GM12878 (cell line): ENCODE results near the gene NTM. TPM values are rescaled to one million over a fixed set of nuclear protein-coding genes. Genes with fewer than 3 reads are reported as not detected.

ENCODE experiments used
- ATAC-seq: fragments of 200-7000 bp; cut with Tn5 transposase; 3 replicates; pipeline ENCODE4 v1.9.1; 2020; ENCODE audit warnings: mild to moderate bottlenecking, moderate library complexity
- BruUV-seq: library from RNA; stranded (reverse); fragments of 400-500 nt; replicated peaks from 2 replicates; lab custom pipeline; 2021; lab: Mats Ljungman, UMichigan
- CTCF ChIA-PET: fragments of 300-600 bp; sonication (Branson Sonifier 250); formaldehyde crosslinking; extraction: SDS; loops from one replicate; lab custom pipeline; 2021; ENCODE audit warnings: inconsistent platforms; lab: Yijun Ruan, JAX
- POLR2A ChIA-PET: fragments of 350-600 bp; formaldehyde crosslinking; extraction: SDS; loops from one replicate; lab custom pipeline; 2021; ENCODE audit warnings: inconsistent platforms; lab: Charles Lee
- RAD21 ChIA-PET: fragments of 300-600 bp; sonication (Branson Sonifier 250); formaldehyde crosslinking; loops from one replicate; lab custom pipeline; 2023; ENCODE audit warnings: antibody characterized with exemption; ENCODE audit not compliant: unreplicated experiment; lab: Charles Lee
- SMC1A ChIA-PET: fragments of 300-600 bp; sonication (Branson Sonifier 250); formaldehyde crosslinking; loops from one replicate; lab custom pipeline; 2023; ENCODE audit not compliant: unreplicated experiment, uncharacterized antibody; lab: Charles Lee
- DNase-seq: peaks from one replicate; pipeline ENCODE4 v3.0.0-alpha.2; 2011; ENCODE audit warnings: low read depth, low spot score
- FAIRE-seq: peaks from 3 replicates; lab custom pipeline; 2011; peaks lifted over from hg19 to GRCh38; lab: Jason Lieb, UNC
- H2AFZ ChIP-seq: 2 replicates; pipeline ENCODE4 v1.6.0; 2011; ENCODE audit warnings: low read depth, low read length, control low read depth; ENCODE audit not compliant: control insufficient read depth
- H3K27ac ChIP-seq: 2 replicates; pipeline ENCODE4 v1.5.1; 2011; ENCODE audit warnings: control low read depth; ENCODE audit not compliant: control insufficient read depth, insufficient read depth
- H3K27me3 ChIP-seq, 2 experiments: replicated peaks in 1 of 2; 2 replicates each; pipeline versions ENCODE4 v1.6.0 to v1.6.1; 2011; ENCODE audit warnings: low read length in 1 of 2; ENCODE audit not compliant: control insufficient read depth in 2 of 2, insufficient read depth in 2 of 2
- H3K36me3 ChIP-seq, 2 experiments: 2 replicates each; pipeline ENCODE4 v1.5.1; 2011; ENCODE audit warnings: low read length in 1 of 2; ENCODE audit not compliant: control insufficient read depth in 2 of 2, insufficient read depth in 2 of 2
- H3K4me1 ChIP-seq: 2 replicates; pipeline ENCODE4 v1.6.1; 2011; ENCODE audit warnings: mild to moderate bottlenecking, low read length, moderate library complexity, mixed read lengths; ENCODE audit not compliant: control insufficient read depth, insufficient read depth
- H3K4me2 ChIP-seq: 2 replicates; pipeline ENCODE4 v1.6.0; 2011; ENCODE audit warnings: control low read depth; ENCODE audit not compliant: control insufficient read depth, insufficient read depth
- H3K4me3 ChIP-seq: fragments of 200-600 bp; sonication (generic); 2 replicates; pipeline ENCODE4 v1.5.1; 2016
- H3K79me2 ChIP-seq: 2 replicates; pipeline ENCODE4 v1.6.0; 2011; ENCODE audit warnings: low read length; ENCODE audit not compliant: control insufficient read depth, insufficient read depth
- H3K9ac ChIP-seq: 2 replicates; pipeline ENCODE4 v1.8.0; 2011; ENCODE audit warnings: low read length, control low read depth, mixed read lengths; ENCODE audit not compliant: control insufficient read depth, insufficient read depth
- H3K9me3 ChIP-seq: replicated peaks from 3 replicates; pipeline ENCODE4 v1.5.1; 2011; ENCODE audit warnings: mild to moderate bottlenecking, low read length; ENCODE audit not compliant: control insufficient read depth, insufficient read depth
- H4K20me1 ChIP-seq: 2 replicates; pipeline ENCODE4 v1.6.0; 2011; ENCODE audit not compliant: control insufficient read depth, insufficient read depth
- BCL11A ChIP-seq: IDR thresholded peaks from 2 replicates; pipeline ENCODE4 v1.6.1; 2011; ENCODE audit warnings: low read depth, low read length
- BCLAF1 ChIP-seq: fragments of 450-650 bp; IDR thresholded peaks from 2 replicates; pipeline ENCODE4 v1.6.1; 2017; ENCODE audit warnings: antibody characterized with exemption, mild to moderate bottlenecking, moderate library complexity
- CREB1 ChIP-seq: IDR thresholded peaks from 2 replicates; pipeline ENCODE4 v1.6.1; 2012; ENCODE audit warnings: low read depth, mild to moderate bottlenecking, inconsistent platforms
- FOS ChIP-seq: IDR thresholded peaks from 3 replicates; pipeline ENCODE4 v1.6.1; 2011; ENCODE audit warnings: borderline replicate concordance; ENCODE audit not compliant: insufficient read length; ENCODE audit errors: extremely low read depth
- KAT2A ChIP-seq: conservative IDR thresholded peaks from 2 replicates; pipeline ENCODE4 v1.6.1; 2011; ENCODE audit warnings: low read depth, low read length; ENCODE audit not compliant: control insufficient read depth
- KDM1A ChIP-seq: fragments of 200-600 bp; sonication (generic); IDR thresholded peaks from 2 replicates; pipeline ENCODE4 v1.6.1; 2016; ENCODE audit warnings: borderline replicate concordance
- MEF2A ChIP-seq: IDR thresholded peaks from 2 replicates; pipeline ENCODE4 v1.6.1; 2011; ENCODE audit warnings: low read depth, mild to moderate bottlenecking, low read length, moderate library complexity; ENCODE audit not compliant: insufficient read depth
- RAD51 ChIP-seq: fragments of 450-650 bp; IDR thresholded peaks from 2 replicates; pipeline ENCODE4 v1.6.1; 2016; ENCODE audit warnings: moderate library complexity, mild to moderate bottlenecking, inconsistent platforms
- RFX5 ChIP-seq: IDR thresholded peaks from 2 replicates; pipeline ENCODE4 v1.6.1; 2011; ENCODE audit warnings: low read depth, low read length, improper control_type of control experiment
- RUNX3 ChIP-seq: IDR thresholded peaks from 2 replicates; pipeline ENCODE4 v1.6.1; 2012; ENCODE audit warnings: low read length, inconsistent platforms
- SMC3 ChIP-seq: IDR thresholded peaks from 2 replicates; pipeline ENCODE4 v1.6.1; 2011; ENCODE audit warnings: low read length, improper control_type of control experiment, borderline replicate concordance
- SRF ChIP-seq, 2 experiments: IDR thresholded peaks; 2 replicates each; pipeline ENCODE4 v1.6.1; 2011; ENCODE audit warnings: low read depth in 2 of 2, low read length in 2 of 2, mild to moderate bottlenecking in 1 of 2, moderate library complexity in 1 of 2
- TCF3 ChIP-seq: IDR thresholded peaks from 2 replicates; pipeline ENCODE4 v1.6.1; 2012; ENCODE audit warnings: low read depth, mild to moderate bottlenecking, low read length, borderline replicate concordance; ENCODE audit not compliant: insufficient read depth
- ZNF687 ChIP-seq: fragments of 450-650 bp; IDR thresholded peaks from 2 replicates; pipeline ENCODE4 v1.6.1; 2017; ENCODE audit warnings: mild to moderate bottlenecking, moderate library complexity
- WGBS: methylation state at CpG from one replicate; pipeline ENCODE4 v1.1.6; 2016; ENCODE audit warnings: low lambda C conversion rate; ENCODE audit not compliant: insufficient replicate concordance, insufficient coverage; ENCODE audit errors: missing lambda C conversion rate; 5-methylcytosine and 5-hydroxymethylcytosine counted together
- in situ Hi-C: fragments of 300-500 bp; cut with MboI; formaldehyde crosslinking; loops from 9 replicates; pipeline ENCODE4 v1.14.3; 2018; ENCODE audit warnings: mixed read lengths
- intact Hi-C: fragments of 100-400 bp; cut with micrococcal nuclease; formaldehyde crosslinking; loops from one replicate; pipeline ENCODE4 v1.14.2; 2022; ENCODE audit not compliant: unreplicated experiment
- polyA plus RNA-seq, 11 experiments: library from polyadenylated mRNA; depleted of rRNA in 4 of 11; unstranded in 6 of 11; stranded (reverse) in 5 of 11; fragments of >200 nt; fragmentation: Nextera tagmentation in 4 of 11; fragmentation: Illumina TruSeq in 1 of 11; extraction: Ambion mirVana in 4 of 11; extraction: Trizol in 1 of 11; gene quantifications; 1 replicate in 1 of 11; 2 replicates in 10 of 11; pipeline versions ENCODE4 v1.2.1 to v1.2.3, GENCODE V29; 2011 to 2016; ENCODE audit warnings: inconsistent platforms in 2 of 11, missing spikeins in 2 of 11, low read depth in 1 of 11
- total RNA-seq, 4 experiments: library from RNA; depleted of rRNA in 3 of 4; stranded (reverse); fragments of >200 nt in 3 of 4; fragmentation: Illumina TruSeq in 1 of 4; extraction: Trizol in 1 of 4; gene quantifications; 2 replicates each; pipeline versions ENCODE4 v1.2.1 to v1.2.3, GENCODE V29; 2013 to 2021

The NTM gene
- total and polyA plus RNA-seq, 10 of the 15 experiments (the other 5 are each of a cell fraction or from before 2014, with no cell fraction given): not detected

GRCh38 chr11:131867457-131868257, 497.2 kb downstream of the NTM start:
- Histone ChIP-seq H3K4me3 (no peak overlapping the region), H3K4me2 (no peak overlapping the region), H3K9ac (no peak overlapping the region), H3K79me2 (no peaks in the 10 kb centered on the region), H4K20me1 (no peaks in the 10 kb centered on the region), H3K27me3 (0 out of 4 replicates have a peak, but pooled peaks cover 0 to 1% of the 10 kb centered on the region in 2 experiments), H3K9me3 (no peaks in the 10 kb centered on the region), H3K36me3 (no peaks in the 10 kb centered on the region), H3K4me1 (no peaks in the 10 kb centered on the region; the same call in 1 of the 2 replicates), H2AFZ (no peak overlapping the region), H3K27ac (no peak overlapping the region)
- DNase-seq: no peak
- 29% methylated on average over 10 of the region's 10 CpGs for WGBS
- SMC1A ChIA-PET: interaction anchor here (0.7 to 5.4 kb wide), 30 partner anchors 9 to 535 kb away, joined by 3 to 81 read pairs (median 6); no protein-coding TSS in a partner anchor
- ATAC-seq: peak; percentile 96
- no TSS peak for BruUV-seq
- POLR2A ChIA-PET: interaction anchor here (0.7 kb wide), 1 partner anchor 25 kb away, joined by 3 read pairs; no protein-coding TSS in a partner anchor
- peak; percentile 72 for FAIRE-seq
- CTCF ChIA-PET: interaction anchor here (0.7 to 9.6 kb wide), 40 partner anchors 9 to 1073 kb away, joined by 3 to 215 read pairs (median 6); no protein-coding TSS in a partner anchor
- RAD21 ChIA-PET: interaction anchor here (0.7 to 5.4 kb wide), 20 partner anchors 9 to 1073 kb away, joined by 3 to 136 read pairs (median 6); no protein-coding TSS in a partner anchor
- intact Hi-C loops (loop anchor here (1.0 to 10.0 kb wide), 6 partner anchors 44 to 535 kb away; no protein-coding TSS in a partner anchor), in situ Hi-C loops (loop anchor here (5.0 kb wide), 2 partner anchors 160 to 260 kb away; no protein-coding TSS in a partner anchor)
- TF ChIP-seq RFX5 (no peak), FOS (no peak), MEF2A (no peak), CREB1 (no peak), RUNX3 (peak; percentile 60), KDM1A (no peak), RAD51 (no peak), TCF3 (peak; percentile 67; the same call in 1 of the 2 replicates), BCL11A (no peak), SMC3 (peak; percentile 100), KAT2A (no peak), ZNF687 (0 out of 2 replicates have a peak, but pooled peaks have one; percentile 15), SRF (IDR thresholded peaks at IDR 0.05; ENCODE audit: low read depth in 2 of 2, low read length in 2 of 2) (no peak), BCLAF1 (no peak)
